GM12874 (cell line): ENCODE data around the gene TGM5.
A peak's percentile ranks its signal among the peaks of the same experiment; 100 is the strongest.

Experiments
- CTCF ChIP-seq: IDR thresholded peaks from 2 replicates; pipeline ENCODE4 v1.5.1; 2011; ENCODE audit warnings: low read depth, mild to moderate bottlenecking, control low read depth, low read length, moderate library complexity; ENCODE audit not compliant: insufficient read depth

The TGM5 gene

GRCh38 chr15:43189296-43189695 is 77.4 kb downstream of the TGM5 start:
- no peak for TF ChIP-seq CTCF

GRCh38 chr15:43187544-43188155 is 79.1 kb downstream of the TGM5 start:
- TF ChIP-seq CTCF, result peak; percentile 44; the same call in 1 of the 2 replicates

- no peak for TF ChIP-seq CTCF
Observed at GRCh38 chr15:43186003-43186353, 80.8 kb downstream of the TGM5 start.

GRCh38 chr15:43185157-43186002 is 81.3 kb downstream of the TGM5 start, which contains the start of gene CCNDBP1:
Gene CCNDBP1 (plus strand): TSS chr15:43185403. CDS start chr15:43185499, 96 bp downstream.
- peak; percentile 66 for TF ChIP-seq CTCF

- TF ChIP-seq CTCF, result no peak
Observed at GRCh38 chr15:43184407-43185124, 82.2 kb downstream of the TGM5 start.

- TF ChIP-seq CTCF, result no peak
Observed at GRCh38 chr15:43183270-43183669, 83.5 kb downstream of the TGM5 start.
